HK-2 (cell line): ENCODE data around the gene DLD.
"Not testable (repeated sequence)": the region's sequence is repeated elsewhere in the genome, so short reads cannot be mapped to it uniquely, and the experiment has no call there.

Experiments
- DNase-seq: peaks from one replicate; pipeline ENCODE4 v3.0.0-alpha.2; 2018; ENCODE audit not compliant: unreplicated experiment

Gene DLD

GRCh38 chr7:107874605-107875446 lies 16.2 kb upstream of the DLD start:
- DNase-seq: peak; percentile 26

GRCh38 chr7:107876916-107877315 lies 14.1 kb upstream of the DLD start:
- no peak for DNase-seq

- no peak for DNase-seq
Measured at GRCh38 chr7:107877731-107878382, 13.1 kb upstream of the DLD start.

- DNase-seq: no peak
Measured at GRCh38 chr7:107878636-107879035, 12.3 kb upstream of the DLD start.

GRCh38 chr7:107879400-107880035 lies 11.5 kb upstream of the DLD start:
- DNase-seq: no peak

- peak; percentile 14 for DNase-seq
Measured at GRCh38 chr7:107882766-107883165, 8.2 kb upstream of the DLD start.

GRCh38 chr7:107884066-107884818 lies 6.7 kb upstream of the DLD start:
- no peak for DNase-seq

GRCh38 chr7:107887827-107888226 lies 3.2 kb upstream of the DLD start:
- not testable (repeated sequence) for DNase-seq

GRCh38 chr7:107889992-107890391 lies 991 bp upstream of the DLD start:
- no peak for DNase-seq

GRCh38 chr7:107890493-107890961 lies 456 bp upstream of the DLD start:
- no peak for DNase-seq

GRCh38 chr7:107891636-107892366 lies 818 bp downstream of the DLD start:
- no peak for DNase-seq

- DNase-seq: not testable (repeated sequence)
Measured at GRCh38 chr7:107892367-107892741, 1.4 kb downstream of the DLD start.

GRCh38 chr7:107898997-107899594 lies 8.1 kb downstream of the DLD start:
- DNase-seq: no peak

- DNase-seq: no peak
Measured at GRCh38 chr7:107900496-107901015, 9.6 kb downstream of the DLD start.

- DNase-seq: no peak
Measured at GRCh38 chr7:107902381-107902780, 11.4 kb downstream of the DLD start.

- DNase-seq: no peak
Measured at GRCh38 chr7:107907790-107908189, 16.8 kb downstream of the DLD start.

GRCh38 chr7:107909445-107909844 lies 18.5 kb downstream of the DLD start:
- DNase-seq: no peak

- DNase-seq: no peak
Measured at GRCh38 chr7:107911981-107912380, 21.0 kb downstream of the DLD start.

GRCh38 chr7:107913851-107914250 lies 22.9 kb downstream of the DLD start:
- DNase-seq: no peak

- DNase-seq: no peak
Measured at GRCh38 chr7:107914831-107915230, 23.8 kb downstream of the DLD start.

GRCh38 chr7:107915541-107915940 lies 24.6 kb downstream of the DLD start:
- DNase-seq: no peak
